ENCODE results near the gene GNAS-AS1.

Gene GNAS-AS1

GRCh38 chr20:58884966-58885365 lies 34.3 kb upstream of the GNAS-AS1 start:
- no peak for DNase-seq (ENCODE audit: low read depth)

GRCh38 chr20:58883241-58883691 lies 32.6 kb upstream of the GNAS-AS1 start:
- DNase-seq (ENCODE audit: low read depth): no peak

DNA sequence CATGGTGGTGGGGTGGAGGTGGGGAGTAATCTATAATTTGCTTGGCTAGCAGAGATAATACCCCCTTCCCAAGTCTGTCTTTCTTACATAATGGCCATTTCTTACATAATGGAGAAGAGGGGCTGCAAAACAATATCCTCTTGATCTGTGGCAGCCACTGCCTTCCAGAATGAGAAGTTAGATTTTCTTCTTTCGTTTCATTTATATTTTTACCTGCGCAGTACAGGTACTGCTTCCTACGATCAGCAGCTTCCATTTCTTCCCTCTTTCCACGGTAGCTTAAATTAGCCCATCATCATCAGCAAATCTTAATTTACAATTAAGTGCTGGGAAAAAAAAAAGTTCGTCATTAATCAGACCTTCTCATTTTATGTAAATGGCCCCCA lies 32.0 kb upstream of the GNAS-AS1 start:
- no peak for DNase-seq (ENCODE audit: low read depth)

DNA sequence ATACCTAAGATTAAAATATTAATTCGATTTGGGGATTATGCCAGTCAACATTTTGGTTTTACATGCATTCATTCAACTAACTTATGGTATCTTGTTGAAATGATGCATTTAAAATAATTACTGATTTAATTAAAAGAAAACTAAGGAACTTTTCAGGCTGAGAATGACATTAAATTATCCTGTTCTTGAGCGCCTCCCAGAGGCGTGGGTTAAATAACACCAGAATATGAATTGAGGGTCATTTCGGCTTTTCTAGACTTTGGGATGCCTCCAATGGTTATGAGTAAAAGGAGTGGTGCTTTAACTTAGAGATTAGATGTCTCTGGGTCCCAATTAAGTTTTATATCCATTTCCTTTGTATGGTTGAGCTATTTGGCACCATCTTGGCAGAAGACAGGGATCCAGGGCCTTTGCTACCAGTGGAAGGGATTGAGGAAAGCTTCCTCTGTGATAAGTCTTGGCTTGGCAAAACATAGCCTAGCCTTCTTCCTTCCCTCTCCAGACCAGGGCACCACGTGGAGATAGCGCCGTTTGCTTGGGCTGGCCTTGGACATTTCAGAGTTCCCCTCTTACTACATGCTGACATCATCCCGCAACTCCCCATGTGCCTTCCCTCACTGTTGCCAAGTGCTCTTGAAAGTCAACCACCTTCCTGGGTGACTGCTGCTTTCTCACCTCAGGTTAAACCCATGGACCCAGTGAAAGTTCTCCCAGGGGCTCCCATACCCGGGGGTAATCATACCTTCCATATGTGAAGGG lies 30.5 kb upstream of the GNAS-AS1 start:
- no peak for DNase-seq (ENCODE audit: low read depth)

GRCh38 chr20:58880441-58880840 lies 29.7 kb upstream of the GNAS-AS1 start:
- DNase-seq (ENCODE audit: low read depth): no peak

DNA sequence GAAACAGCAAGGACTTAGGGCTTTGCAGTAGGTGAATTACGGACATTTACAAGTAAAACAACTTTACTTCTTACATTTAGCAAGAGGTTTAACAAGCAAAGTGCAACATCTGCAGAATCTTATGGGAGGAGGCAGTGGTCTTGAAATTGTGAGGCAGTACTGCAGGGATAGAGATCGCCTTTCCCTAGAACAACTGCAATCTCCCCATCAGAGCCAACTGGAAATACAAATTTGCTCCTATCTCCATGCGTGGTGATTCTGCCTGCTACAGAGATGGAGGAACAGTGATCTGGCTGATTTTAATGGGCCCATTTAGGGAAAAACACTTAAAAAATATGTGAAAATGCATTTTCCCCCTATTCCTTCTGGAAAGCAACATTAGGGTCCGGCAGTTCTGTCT lies 27.7 kb upstream of the GNAS-AS1 start:
- no peak for DNase-seq (ENCODE audit: low read depth)

DNA sequence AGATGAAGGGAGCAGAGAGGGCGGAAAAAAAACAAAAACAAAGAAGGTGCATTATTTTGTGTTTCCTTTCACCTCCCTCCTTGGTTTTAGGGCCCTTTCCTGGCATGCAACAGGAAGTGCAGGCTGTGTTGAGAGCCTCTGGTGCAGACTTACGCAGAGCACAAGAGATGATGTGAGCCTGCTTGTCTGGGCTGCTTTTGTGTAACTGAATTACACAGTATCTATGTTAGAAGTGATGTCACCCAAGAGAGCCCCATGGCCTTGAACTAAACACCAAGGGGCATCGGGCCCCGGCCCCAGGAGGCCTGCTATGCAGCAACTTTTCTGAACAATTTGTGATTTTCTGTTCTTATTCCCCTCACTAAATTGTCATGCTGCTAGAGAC lies 27.3 kb upstream of the GNAS-AS1 start:
- no peak for DNase-seq (ENCODE audit: low read depth)

DNA sequence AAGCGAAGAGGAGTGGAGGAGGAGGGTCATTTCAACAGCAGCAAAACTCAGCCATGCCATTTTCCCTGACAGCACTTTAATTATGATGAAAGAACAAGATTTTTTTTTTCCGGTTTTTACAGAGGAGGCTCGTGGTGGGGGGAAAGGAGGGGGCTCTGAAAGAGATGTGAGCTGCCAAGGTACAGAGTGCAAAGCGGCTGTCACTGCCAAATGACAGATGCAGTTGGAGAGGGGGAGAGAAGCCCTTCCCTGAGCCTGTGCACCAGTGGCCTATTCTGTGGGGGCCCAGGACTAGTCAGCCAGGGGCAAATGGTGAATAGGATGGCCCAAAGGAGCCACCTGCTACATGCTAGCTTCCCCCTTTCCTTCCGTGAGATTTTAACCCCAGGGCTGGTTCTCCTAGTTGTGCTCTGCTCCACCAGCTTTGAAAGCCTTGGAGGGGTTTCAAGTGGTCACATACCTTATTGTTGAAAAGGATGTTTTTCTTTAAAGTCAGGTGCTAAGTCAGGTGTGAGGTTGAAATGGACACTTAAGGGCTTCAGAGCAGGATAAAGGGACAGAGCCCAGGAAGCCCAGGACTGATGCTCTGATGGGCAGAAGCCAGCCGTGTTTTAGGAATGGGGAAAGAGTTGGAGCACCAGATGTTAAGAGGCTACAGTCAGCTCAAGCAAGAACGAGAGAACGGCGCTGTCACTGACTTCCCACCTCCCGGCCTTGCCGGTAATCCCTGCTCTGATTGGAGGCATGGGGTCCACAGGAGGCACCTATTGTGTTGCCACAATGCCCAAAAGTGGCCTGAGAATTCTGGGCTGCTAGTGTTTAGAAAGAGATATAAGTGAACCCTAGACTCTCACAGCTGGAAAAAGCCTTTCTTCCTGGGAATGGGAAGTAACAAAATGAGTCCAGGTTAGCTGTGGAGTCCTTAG lies 26.6 kb upstream of the GNAS-AS1 start:
- no peak for DNase-seq (ENCODE audit: low read depth)

DNA sequence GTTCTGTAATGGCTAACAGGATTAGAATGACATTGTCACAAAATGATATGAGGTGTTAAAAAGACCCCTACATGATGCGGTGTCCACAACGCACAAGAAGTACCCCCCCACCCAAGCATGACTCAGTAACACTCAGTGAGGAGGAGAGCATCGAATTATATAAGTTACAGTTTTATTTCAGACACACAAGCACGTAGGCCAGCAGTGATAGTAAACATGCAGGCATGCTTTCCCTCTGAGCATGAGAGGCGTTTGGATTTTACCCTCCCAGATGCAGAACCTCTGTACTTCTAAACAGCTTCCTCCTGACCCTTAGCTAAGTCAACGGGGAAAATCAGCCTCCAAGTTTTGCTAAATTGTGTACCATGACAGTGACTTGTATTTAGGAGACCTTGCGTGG lies 25.7 kb upstream of the GNAS-AS1 start:
- no peak for DNase-seq (ENCODE audit: low read depth)

DNA sequence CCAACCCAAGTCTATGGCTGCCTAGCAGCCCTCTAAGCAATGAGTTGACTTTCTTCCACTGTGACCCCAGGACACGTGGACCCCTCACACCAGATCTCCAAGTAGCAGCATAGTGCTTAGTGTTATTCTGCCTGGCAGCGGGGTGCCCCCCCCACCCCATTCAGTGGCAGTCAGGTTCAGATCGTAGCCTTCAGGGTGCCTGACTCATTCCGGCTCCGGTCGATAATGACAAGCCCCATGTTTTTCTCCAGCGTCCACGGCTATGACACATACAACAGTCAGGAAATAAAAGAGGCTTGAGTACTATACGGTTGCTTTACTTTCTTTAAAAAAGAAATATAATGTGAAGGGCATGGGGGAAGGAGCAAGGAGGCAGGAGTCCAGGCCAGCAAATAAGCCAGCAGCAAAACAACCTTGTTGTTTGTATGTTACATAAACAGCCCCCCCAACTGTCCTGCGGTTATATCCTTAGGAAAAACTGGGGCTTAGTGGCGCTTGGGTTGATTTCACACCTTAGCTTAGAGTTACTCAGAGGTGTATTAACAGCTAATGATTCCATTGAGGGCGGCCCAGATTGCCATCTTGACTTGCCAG lies 24.9 kb upstream of the GNAS-AS1 start:
- no peak for DNase-seq (ENCODE audit: low read depth)

DNA sequence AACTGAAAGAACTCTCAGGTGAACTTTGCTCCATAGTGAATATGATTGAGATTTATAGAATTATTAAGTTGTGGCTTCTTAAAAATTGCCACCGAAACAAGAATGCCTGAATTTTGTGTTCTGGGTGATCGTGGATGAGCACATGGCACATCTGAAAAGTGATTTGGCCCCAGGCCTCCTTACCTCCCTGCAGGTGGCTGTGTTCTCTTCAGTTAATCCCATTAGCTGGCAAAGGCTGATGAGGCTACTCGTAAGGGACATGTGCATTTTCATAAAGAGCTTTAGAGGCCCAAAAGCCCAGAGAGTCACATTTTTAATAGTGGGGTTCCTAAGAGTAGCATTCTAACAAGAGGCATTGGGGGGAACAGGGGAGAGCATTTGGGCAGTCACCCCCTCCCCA lies 24.4 kb upstream of the GNAS-AS1 start:
- DNase-seq (ENCODE audit: low read depth): no peak

GRCh38 chr20:58874469-58874868 lies 23.8 kb upstream of the GNAS-AS1 start:
- no peak for DNase-seq (ENCODE audit: low read depth)

- DNase-seq (ENCODE audit: low read depth): no peak
Measured at GRCh38 chr20:58871533-58872102, 20.9 kb upstream of the GNAS-AS1 start.

GRCh38 chr20:58870293-58871014 lies 19.8 kb upstream of the GNAS-AS1 start:
- peak; percentile 43 for DNase-seq (ENCODE audit: low read depth)

- no peak for DNase-seq (ENCODE audit: low read depth)
Measured at GRCh38 chr20:58869662-58870227, 19.0 kb upstream of the GNAS-AS1 start.

- no peak for DNase-seq (ENCODE audit: low read depth)
Measured at GRCh38 chr20:58868795-58869194, 18.1 kb upstream of the GNAS-AS1 start.

- no peak for DNase-seq (ENCODE audit: low read depth)
Measured at GRCh38 chr20:58867211-58867610, 16.5 kb upstream of the GNAS-AS1 start.

GRCh38 chr20:58865843-58866242 lies 15.1 kb upstream of the GNAS-AS1 start:
- DNase-seq (ENCODE audit: low read depth): no peak

- DNase-seq (ENCODE audit: low read depth): no peak
Measured at GRCh38 chr20:58864346-58864745, 13.6 kb upstream of the GNAS-AS1 start.

DNA sequence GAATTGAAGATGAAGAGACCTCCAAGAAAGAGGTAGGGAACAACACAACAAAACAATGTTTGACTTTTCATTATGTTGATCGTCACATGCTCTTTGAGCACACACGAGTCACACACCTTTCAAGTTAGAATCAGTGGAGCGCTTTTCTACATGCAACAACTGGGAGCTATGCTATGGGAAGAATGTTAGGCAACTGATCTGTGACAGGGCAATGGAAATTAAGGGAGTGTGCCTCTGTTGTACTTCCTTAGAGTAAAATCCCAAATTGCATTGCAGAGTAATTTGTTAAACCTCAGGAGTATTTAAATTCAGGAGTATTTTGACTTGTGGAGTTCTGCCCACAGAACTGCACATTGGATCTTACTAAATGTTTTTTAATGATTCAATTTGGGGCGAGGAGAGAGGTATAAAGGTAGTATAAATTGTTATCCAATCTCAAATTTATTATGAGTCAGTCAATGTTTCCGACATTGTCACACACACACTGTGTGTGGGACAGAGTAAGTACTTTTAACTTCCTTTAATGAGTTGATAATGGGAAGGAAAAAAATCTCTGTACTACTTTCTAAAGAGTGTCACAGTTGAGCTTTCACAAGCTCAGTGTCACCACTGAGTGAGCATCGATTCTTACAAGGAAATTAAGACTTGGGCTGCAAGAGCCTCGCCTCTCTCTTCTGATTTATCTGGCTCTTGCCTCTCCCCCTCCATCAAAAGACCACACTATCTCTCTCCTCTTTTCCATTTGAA lies 12.5 kb upstream of the GNAS-AS1 start:
- DNase-seq (ENCODE audit: low read depth): no peak
